Measurements from ENCODE around the gene MAP2K1.

The MAP2K1 gene

DNA sequence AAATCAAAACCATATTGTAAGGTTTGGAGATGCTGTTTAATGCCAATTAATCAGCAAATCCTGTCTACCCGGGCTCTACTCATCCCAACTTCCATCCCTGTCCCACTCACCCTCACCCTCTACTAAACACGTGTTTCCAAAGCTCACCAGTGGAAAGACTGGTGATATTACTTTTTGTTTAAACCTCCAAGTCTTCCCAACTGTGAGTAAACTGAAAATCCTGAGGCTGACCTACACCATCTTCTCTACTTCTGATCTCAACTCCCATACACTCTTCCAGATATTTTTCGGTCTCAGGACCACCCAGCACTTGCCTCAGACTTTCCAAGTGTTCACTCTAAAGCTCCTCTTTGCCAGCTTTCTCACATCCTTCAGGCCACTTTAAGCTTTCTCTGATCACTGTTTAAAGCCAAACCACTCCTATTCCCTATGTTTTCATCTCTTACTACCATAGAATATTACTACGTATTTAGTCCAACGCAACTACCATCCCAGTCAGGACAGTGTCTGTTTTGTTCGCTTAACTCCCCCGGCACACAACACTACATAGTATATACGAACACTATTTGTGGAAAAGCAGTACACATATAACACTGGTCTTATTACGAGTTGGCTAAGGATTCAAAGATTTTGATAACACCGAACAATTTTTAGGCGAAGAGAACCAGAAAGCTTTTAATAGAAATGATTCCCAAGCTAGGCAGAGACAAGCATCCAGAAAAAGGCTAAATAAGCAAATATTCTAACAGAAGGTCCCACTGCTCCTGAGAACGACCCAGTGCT, 117.3 kb downstream of the MAP2K1 start:
- Mint-ChIP-seq H3K27ac (peak overlapping the region; percentile 100), H3K27me3 (no peaks in the 10 kb centered on the region), H3K4me3 (peak overlapping the region; percentile 86 to 100), H3K4me1 (peaks cover 20 to 49% of the 10 kb centered on the region in 2 donors), H3K36me3 (peaks cover 31 to 46% of the 10 kb centered on the region in 2 donors), H3K9me3 (no peaks in the 10 kb centered on the region)
- ATAC-seq (replicated peaks) = no peak
- no peak for DNase-seq

GRCh38 chr15:66504563-66505429, 118.1 kb downstream of the MAP2K1 start, which contains the start of the genes RPL4 and ZWILCH:
Gene RPL4, minus strand, starts transcription at chr15:66504855. Its CDS starts 65 bp downstream, at chr15:66504790.
Gene ZWILCH, plus strand, starts transcription at chr15:66505326. Its CDS starts 13 bp downstream, at chr15:66505339.
- no peaks in the 10 kb centered on the region for H3K9me3 Mint-ChIP-seq
- peaks cover 18 to 42% of the 10 kb centered on the region in 2 donors for H3K4me1 Mint-ChIP-seq
- H3K36me3 Mint-ChIP-seq = peaks cover 23 to 38% of the 10 kb centered on the region in 2 donors
- H3K27ac Mint-ChIP-seq = peak within 1 kb of the TSS; percentile 100
- peak within 1 kb of the TSS; percentile 86 to 100 for H3K4me3 Mint-ChIP-seq
- ATAC-seq (replicated peaks) (peak; percentile 88 to 90), DNase-seq (peak; percentile 76)
- H3K27me3 Mint-ChIP-seq = no peaks in the 10 kb centered on the region

DNA sequence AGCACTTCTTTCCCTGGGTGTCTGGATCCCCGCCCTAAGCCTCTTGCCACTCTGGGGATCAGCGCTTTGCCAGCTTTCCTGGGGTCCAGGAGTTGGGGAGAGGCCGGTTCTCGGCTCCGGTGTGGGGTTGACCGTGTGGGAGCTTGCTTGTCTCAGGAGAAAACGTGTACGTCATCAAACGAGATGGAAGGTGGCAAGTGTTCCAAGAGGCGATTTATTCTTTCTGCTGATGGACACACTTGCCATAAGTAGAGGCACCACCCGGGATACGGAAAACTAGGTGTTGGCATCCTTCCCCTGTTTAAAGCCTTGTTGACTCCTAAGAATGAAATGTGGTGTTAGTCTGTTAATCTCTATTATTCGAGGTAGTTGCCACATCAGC, 118.7 kb downstream of the MAP2K1 start:
- no peak for ATAC-seq (replicated peaks)
- Mint-ChIP-seq H3K4me3 (peak overlapping the region; percentile 86 to 100), H3K27ac (peak overlapping the region; percentile 100), H3K9me3 (no peaks in the 10 kb centered on the region), H3K27me3 (no peaks in the 10 kb centered on the region), H3K36me3 (peaks cover 17 to 32% of the 10 kb centered on the region in 2 donors), H3K4me1 (peaks cover 15 to 36% of the 10 kb centered on the region in 2 donors)
- DNase-seq = no peak

GRCh38 chr15:66505818-66506217, 119.1 kb downstream of the MAP2K1 start:
- peaks cover 12 to 34% of the 10 kb centered on the region in 2 donors for H3K4me1 Mint-ChIP-seq
- DNase-seq (no peak), ATAC-seq (replicated peaks) (no peak)
- peak overlapping the region; percentile 100 for H3K27ac Mint-ChIP-seq
- H3K9me3 Mint-ChIP-seq = no peaks in the 10 kb centered on the region
- peak overlapping the region; percentile 86 to 100 for H3K4me3 Mint-ChIP-seq
- H3K36me3 Mint-ChIP-seq = peaks cover 17 to 32% of the 10 kb centered on the region in 2 donors
- no peaks in the 10 kb centered on the region for H3K27me3 Mint-ChIP-seq

DNA sequence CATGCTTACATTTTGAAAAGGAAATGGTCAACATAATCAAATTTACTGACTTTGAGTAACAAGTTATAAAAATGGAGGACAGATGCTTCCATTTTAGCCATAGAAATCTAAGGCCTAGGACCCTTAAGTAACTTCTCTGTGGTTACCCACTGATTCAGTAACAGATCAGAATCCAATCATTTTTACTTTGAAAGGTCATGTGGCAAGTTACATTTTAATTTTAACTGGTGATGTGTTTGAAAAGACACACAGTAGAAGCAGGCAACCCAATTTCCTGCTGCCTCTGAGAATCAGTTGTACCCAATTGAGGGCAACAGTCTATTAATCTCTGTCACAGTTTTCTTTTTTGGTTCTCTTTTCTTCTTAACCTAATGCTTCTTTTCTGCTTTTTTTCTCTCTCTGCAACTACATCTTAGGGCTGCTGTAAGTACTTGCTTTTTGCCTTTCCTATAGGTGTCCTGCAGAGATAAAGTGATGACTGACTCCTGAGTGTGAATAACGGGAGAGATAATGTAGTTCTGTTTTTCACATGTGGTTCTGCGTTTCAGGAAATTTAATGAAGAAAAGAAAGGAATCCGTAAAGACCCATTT, 121.7 kb downstream of the MAP2K1 start:
- Mint-ChIP-seq H3K9me3 (no peaks in the 10 kb centered on the region), H3K4me3 (no peak overlapping the region)

DNA sequence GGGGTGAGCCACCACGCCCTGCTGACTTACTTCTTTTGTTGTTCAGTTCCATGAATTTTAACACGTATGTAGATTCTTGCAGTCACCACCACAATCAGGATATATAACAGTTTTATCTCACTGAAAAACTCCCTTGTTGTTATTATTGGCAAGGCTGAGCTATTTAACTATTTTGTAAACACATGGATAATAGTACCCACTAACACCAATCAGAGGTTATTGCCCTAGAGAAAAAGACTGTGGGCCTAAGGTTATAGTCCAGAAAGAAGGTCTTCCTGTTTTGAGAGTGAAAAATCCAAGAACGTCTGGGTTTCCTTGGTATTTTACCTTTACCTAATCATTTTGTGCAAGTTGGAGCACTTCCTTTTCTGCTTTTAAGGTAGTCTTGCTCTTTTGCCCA, 127.9 kb downstream of the MAP2K1 start:
- Mint-ChIP-seq H3K4me3 (no peak overlapping the region), H3K27ac (no peak overlapping the region), H3K36me3 (peaks cover 32 to 36% of the 10 kb centered on the region in 2 donors), H3K4me1 (no peaks in the 10 kb centered on the region), H3K9me3 (no peaks in the 10 kb centered on the region), H3K27me3 (no peaks in the 10 kb centered on the region)
- ATAC-seq (replicated peaks) (no peak), DNase-seq (no peak)

More for the DNA sequence above, 121.7 kb downstream of the MAP2K1 start:
- Mint-ChIP-seq H3K27me3 (no peaks in the 10 kb centered on the region), H3K36me3 (peaks cover 8 to 15% of the 10 kb centered on the region in 2 donors), H3K27ac (no peak overlapping the region), H3K4me1 (peaks cover 9 to 26% of the 10 kb centered on the region in 2 donors)
- ATAC-seq (replicated peaks) (no peak), DNase-seq (no peak)

DNA sequence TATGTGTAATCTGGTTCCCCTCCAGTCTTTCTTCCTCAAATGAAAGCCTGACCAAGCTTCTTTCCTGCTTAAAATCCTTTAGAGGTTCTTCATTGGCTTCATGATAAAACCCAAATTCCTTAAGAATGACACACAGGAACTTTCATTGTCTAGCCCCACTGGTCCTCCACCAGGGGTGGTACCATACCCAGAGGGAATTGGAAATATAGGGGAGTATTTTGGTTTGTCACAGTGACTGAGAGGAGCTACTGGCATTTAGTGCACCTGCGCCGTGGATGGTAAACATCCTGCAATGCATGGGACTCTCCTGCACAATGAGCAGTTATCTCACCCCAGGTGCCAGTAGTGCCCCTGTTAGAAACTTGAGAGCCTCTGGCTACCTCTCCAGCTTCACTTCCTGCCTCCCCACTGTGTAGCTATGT, 129.2 kb downstream of the MAP2K1 start:
- no peak for DNase-seq
- H3K27me3 Mint-ChIP-seq = no peaks in the 10 kb centered on the region
- no peaks in the 10 kb centered on the region for H3K9me3 Mint-ChIP-seq
- H3K27ac Mint-ChIP-seq = no peak overlapping the region
- no peak for ATAC-seq (replicated peaks)
- H3K4me1 Mint-ChIP-seq = no peaks in the 10 kb centered on the region
- H3K36me3 Mint-ChIP-seq = peaks cover 33 to 34% of the 10 kb centered on the region in 2 donors
- H3K4me3 Mint-ChIP-seq = no peak overlapping the region

DNA sequence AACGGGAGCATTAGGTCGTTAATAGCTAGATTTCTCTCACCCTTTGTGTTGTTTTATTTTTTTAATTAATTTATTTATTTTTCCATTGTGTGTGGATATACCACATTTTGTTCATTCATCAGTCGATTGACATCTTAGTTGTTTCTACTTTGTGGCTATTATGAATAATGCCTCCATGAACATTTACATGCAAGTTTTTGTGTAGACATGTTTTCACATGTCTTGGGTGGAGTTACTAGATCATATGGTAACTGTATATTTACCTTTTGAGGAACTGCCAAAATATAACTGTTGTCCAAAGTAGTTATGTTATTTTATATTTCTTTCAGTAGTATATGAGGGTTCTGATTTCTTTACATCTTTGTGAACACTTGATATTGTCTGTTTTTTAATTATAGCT, 137.2 kb downstream of the MAP2K1 start:
- H3K27me3 Mint-ChIP-seq = no peaks in the 10 kb centered on the region
- DNase-seq (no peak), ATAC-seq (replicated peaks) (no peak)
- no peaks in the 10 kb centered on the region for H3K9me3 Mint-ChIP-seq
- peaks cover 30 to 45% of the 10 kb centered on the region in 2 donors for H3K36me3 Mint-ChIP-seq
- H3K4me1 Mint-ChIP-seq = peaks cover 7 to 11% of the 10 kb centered on the region in 2 donors
- H3K4me3 Mint-ChIP-seq = no peak overlapping the region
- no peak overlapping the region for H3K27ac Mint-ChIP-seq

- peaks cover 32 to 49% of the 10 kb centered on the region in 2 donors for H3K36me3 Mint-ChIP-seq
- ATAC-seq (replicated peaks) (peak in 1 of 2 donors; percentile 16), DNase-seq (no peak)
- no peak overlapping the region for H3K4me3 Mint-ChIP-seq
- no peaks in the 10 kb centered on the region for H3K27me3 Mint-ChIP-seq
- H3K4me1 Mint-ChIP-seq = peaks cover 7 to 11% of the 10 kb centered on the region in 2 donors
- no peak overlapping the region for H3K27ac Mint-ChIP-seq
- H3K9me3 Mint-ChIP-seq = no peaks in the 10 kb centered on the region
Observed at GRCh38 chr15:66524838-66525237, 138.1 kb downstream of the MAP2K1 start.

DNA sequence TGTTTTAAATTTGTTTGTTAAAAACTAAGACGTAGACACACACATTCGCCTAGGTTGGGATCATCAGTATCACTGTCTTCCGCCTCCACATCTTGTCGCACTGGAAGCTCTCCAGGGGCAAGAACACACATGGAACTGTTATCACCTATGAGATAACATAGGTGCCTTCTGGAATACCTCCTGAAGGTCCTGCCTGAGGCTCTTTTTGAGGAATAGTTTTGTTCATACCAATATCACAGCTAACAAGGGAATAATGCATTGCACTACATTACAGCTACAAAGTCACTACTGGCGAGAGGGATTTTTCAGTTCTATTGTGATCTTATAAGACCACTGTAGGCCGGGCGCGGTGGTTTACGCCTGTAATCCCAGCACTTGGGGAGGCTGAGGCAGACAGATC, 148.3 kb downstream of the MAP2K1 start:
- ATAC-seq (replicated peaks) = no peak
- no peaks in the 10 kb centered on the region for H3K27me3 Mint-ChIP-seq
- H3K9me3 Mint-ChIP-seq = no peaks in the 10 kb centered on the region
- H3K4me1 Mint-ChIP-seq = no peaks in the 10 kb centered on the region
- H3K27ac Mint-ChIP-seq = no peak overlapping the region
- DNase-seq = no peak
- H3K36me3 Mint-ChIP-seq = peaks cover 33 to 50% of the 10 kb centered on the region in 2 donors
- H3K4me3 Mint-ChIP-seq = no peak overlapping the region

All from stimulated activated naive B cell treated with anti-CD40 and anti-IgM and Interleukin-4, amounts not matched to agents 10 μg/mL and 1 μg/mL and 100 μg/mL, for 72 hours (primary cell).